Superior temporal gyrus (tissue), 1 donor: ENCODE measurements around the gene TSFM.

ENCODE experiments used
- DNase-seq: peaks from one replicate; pipeline ENCODE4 v3.0.0-alpha.2; 2016; ENCODE audit errors: extremely low spot score

The TSFM gene

GRCh38 chr12:57834086-57834876 lies 51.7 kb downstream of the TSFM start:
- no peak for DNase-seq

GRCh38 chr12:57835366-57836288 lies 53.0 kb downstream of the TSFM start:
- DNase-seq, result no peak

GRCh38 chr12:57836442-57837375 lies 54.1 kb downstream of the TSFM start:
- no peak for DNase-seq

- DNase-seq, result no peak
These were observed 55.4 kb downstream of the TSFM start for GRCh38 chr12:57837864-57838562.

GRCh38 chr12:57838594-57839302 lies 56.2 kb downstream of the TSFM start:
- no peak for DNase-seq

- no peak for DNase-seq
These were observed 57.4 kb downstream of the TSFM start for GRCh38 chr12:57839996-57840395.

GRCh38 chr12:57840726-57841125 lies 58.1 kb downstream of the TSFM start:
- no peak for DNase-seq

GRCh38 chr12:57841445-57841844 lies 58.9 kb downstream of the TSFM start:
- no peak for DNase-seq

- DNase-seq, result no peak
These were observed 60.0 kb downstream of the TSFM start for GRCh38 chr12:57842342-57843294.

GRCh38 chr12:57844709-57845477 lies 62.3 kb downstream of the TSFM start:
- no peak for DNase-seq

- DNase-seq, result peak; percentile 87
These were observed 63.1 kb downstream of the TSFM start for GRCh38 chr12:57845478-57846284.

- no peak for DNase-seq
These were observed 63.6 kb downstream of the TSFM start for GRCh38 chr12:57846285-57846576.

GRCh38 chr12:57846577-57847319 lies 64.2 kb downstream of the TSFM start, which contains the start of gene CTDSP2:
Gene CTDSP2 (minus strand): TSS chr12:57846729. CDS start chr12:57846435, 294 bp downstream.
- peak; percentile 98 for DNase-seq
